CD14-positive monocyte (primary cell): ENCODE measurements around the gene LKAAEAR1. TPM values are rescaled to one million over a fixed set of nuclear protein-coding genes. Genes with fewer than 3 reads are reported as not detected.

Experiments used
- DNase-seq, 3 donors: peaks; one replicate each; pipeline ENCODE4 v3.0.0-alpha.2; 2011 to 2022
- H2AFZ ChIP-seq: 2 replicates; pipeline ENCODE4 v1.6.0; 2012; ENCODE audit warnings: mild to moderate bottlenecking, low read depth, low read length, inconsistent platforms; ENCODE audit not compliant: insufficient read depth, poor library complexity, severe bottlenecking
- H3K27ac ChIP-seq, 2 donors: 1 replicate in 1 of 2; 2 replicates in 1 of 2; pipeline ENCODE4 v1.5.1; 2012 to 2013; ENCODE audit warnings: low read length in 2 of 2, control low read depth in 1 of 2, inconsistent platforms in 1 of 2, low read depth in 1 of 2, mild to moderate bottlenecking in 1 of 2
- H3K27me3 ChIP-seq, 2 donors: one replicate each; pipeline versions ENCODE4 v1.6.0 to v1.6.1; 2011 to 2013; ENCODE audit warnings: low read length in 2 of 2; ENCODE audit not compliant: control insufficient read depth in 2 of 2, insufficient read depth in 2 of 2
- H3K36me3 ChIP-seq, 2 donors: replicated peaks in 1 of 2; 1 replicate in 1 of 2; 2 replicates in 1 of 2; pipeline versions ENCODE4 v1.5.1 to v1.6.1; 2012 to 2013; ENCODE audit warnings: low read length in 2 of 2, control low read depth in 1 of 2, inconsistent platforms in 1 of 2, mild to moderate bottlenecking in 1 of 2; ENCODE audit not compliant: insufficient read depth in 2 of 2, control insufficient read depth in 1 of 2
- H3K4me1 ChIP-seq, 2 donors: 1 replicate in 1 of 2; 2 replicates in 1 of 2; pipeline versions ENCODE4 v1.5.1 to v1.6.1; 2012 to 2013; ENCODE audit warnings: low read length in 2 of 2, control low read depth in 1 of 2, inconsistent platforms in 1 of 2, mild to moderate bottlenecking in 1 of 2, moderate library complexity in 1 of 2; ENCODE audit not compliant: insufficient read depth in 2 of 2, control insufficient read depth in 1 of 2
- H3K4me2 ChIP-seq: replicated peaks from 2 replicates; pipeline ENCODE3; 2012; ENCODE audit warnings: low read length, moderate library complexity, mild to moderate bottlenecking; ENCODE audit not compliant: poor library complexity, severe bottlenecking; ENCODE audit errors: extremely low read depth
- H3K4me3 ChIP-seq, 3 experiments: fragments of 200-600 bp in 1 of 3; sonication (generic) in 1 of 3; replicated peaks in 1 of 3; 1 replicate in 2 of 3; 2 replicates in 1 of 3; pipeline ENCODE4 v1.5.1; 2011 to 2013; ENCODE audit warnings: low read length in 3 of 3, mild to moderate bottlenecking in 3 of 3, control low read depth in 2 of 3, low read depth in 2 of 3, inconsistent platforms in 1 of 3, moderate library complexity in 1 of 3
- H3K79me2 ChIP-seq: 2 replicates; pipeline ENCODE4 v1.6.0; 2012; ENCODE audit warnings: mild to moderate bottlenecking, control low read depth, inconsistent platforms, low read length, moderate library complexity; ENCODE audit not compliant: insufficient read depth
- H3K9ac ChIP-seq: 2 replicates; pipeline ENCODE4 v1.6.0; 2017; ENCODE audit warnings: low read length, mild to moderate bottlenecking; ENCODE audit not compliant: insufficient read depth, poor library complexity, severe bottlenecking
- H3K9me3 ChIP-seq, 2 donors: replicated peaks in 1 of 2; 1 replicate in 1 of 2; 2 replicates in 1 of 2; pipeline versions ENCODE4 v1.5.1 to v1.6.1; 2012 to 2013; ENCODE audit warnings: low read length in 2 of 2, control low read depth in 1 of 2; ENCODE audit not compliant: control insufficient read depth in 1 of 2, insufficient read depth in 1 of 2
- H4K20me1 ChIP-seq: 2 replicates; pipeline ENCODE4 v1.6.0; 2012; ENCODE audit warnings: mild to moderate bottlenecking, low read length, control low read depth, moderate library complexity; ENCODE audit not compliant: insufficient read depth
- H3K27ac Mint-ChIP-seq, 7 donors: one replicate each; pipeline ENCODE4 v1.8.0; 2020; ENCODE audit warnings: mild to moderate bottlenecking in 7 of 7, mixed read lengths in 7 of 7, moderate library complexity in 6 of 7, inconsistent platforms in 2 of 7
- H3K27me3 Mint-ChIP-seq, 3 donors: one replicate each; pipeline ENCODE4 v1.8.0; 2021 to 2022; ENCODE audit warnings: low read depth in 3 of 3, mild to moderate bottlenecking in 3 of 3, mixed read lengths in 3 of 3, moderate library complexity in 3 of 3, inconsistent platforms in 1 of 3
- H3K36me3 Mint-ChIP-seq, 2 donors: one replicate each; pipeline ENCODE4 v1.8.0; 2020; ENCODE audit warnings: mixed read lengths in 2 of 2, inconsistent platforms in 1 of 2, mild to moderate bottlenecking in 1 of 2
- H3K4me1 Mint-ChIP-seq: one replicate; pipeline ENCODE4 v1.8.0; 2020; ENCODE audit warnings: mild to moderate bottlenecking, mixed read lengths
- H3K4me3 Mint-ChIP-seq, 2 donors: one replicate each; pipeline ENCODE4 v1.8.0; 2020; ENCODE audit warnings: mild to moderate bottlenecking in 2 of 2, mixed read lengths in 2 of 2, moderate library complexity in 1 of 2
- H3K9me3 Mint-ChIP-seq, 7 donors: one replicate each; pipeline ENCODE4 v1.8.0; 2020 to 2022; ENCODE audit warnings: mixed read lengths in 7 of 7, mild to moderate bottlenecking in 6 of 7, moderate library complexity in 6 of 7, inconsistent platforms in 2 of 7
- WGBS: methylation state at CpG from one replicate; pipeline ENCODE4 v1.1.5; 2013; ENCODE audit warnings: missing lambda C conversion rate; ENCODE audit not compliant: insufficient coverage; 5-methylcytosine and 5-hydroxymethylcytosine counted together
- intact Hi-C, 2 donors: fragments of 100-400 bp; cut with micrococcal nuclease; formaldehyde crosslinking; loops; one replicate each; pipeline versions ENCODE4 v1.15.0 to v1.15.1; 2023
- polyA plus RNA-seq, 3 donors: library from polyadenylated mRNA; depleted of rRNA in 1 of 3; unstranded in 2 of 3; stranded (reverse) in 1 of 3; fragments of 300-500 nt in 2 of 3; fragments of >200 nt in 1 of 3; fragmentation: Illumina TruSeq in 2 of 3; gene quantifications; 1 replicate in 2 of 3; 2 replicates in 1 of 3; pipeline ENCODE4 v1.2.3, GENCODE V29; 2012 to 2021
- TF ChIP-seq, protein P1 (sequence below): fragments of 200-600 bp; IDR thresholded peaks from one replicate; pipeline ENCODE4 v1.8.0; 2022; ENCODE audit warnings: antibody characterized with exemption, mild to moderate bottlenecking

LKAAEAR1 gene
- polyA plus RNA-seq, 3 donors = 0.61 to 0.86 (median 0.64) TPM

DNA sequence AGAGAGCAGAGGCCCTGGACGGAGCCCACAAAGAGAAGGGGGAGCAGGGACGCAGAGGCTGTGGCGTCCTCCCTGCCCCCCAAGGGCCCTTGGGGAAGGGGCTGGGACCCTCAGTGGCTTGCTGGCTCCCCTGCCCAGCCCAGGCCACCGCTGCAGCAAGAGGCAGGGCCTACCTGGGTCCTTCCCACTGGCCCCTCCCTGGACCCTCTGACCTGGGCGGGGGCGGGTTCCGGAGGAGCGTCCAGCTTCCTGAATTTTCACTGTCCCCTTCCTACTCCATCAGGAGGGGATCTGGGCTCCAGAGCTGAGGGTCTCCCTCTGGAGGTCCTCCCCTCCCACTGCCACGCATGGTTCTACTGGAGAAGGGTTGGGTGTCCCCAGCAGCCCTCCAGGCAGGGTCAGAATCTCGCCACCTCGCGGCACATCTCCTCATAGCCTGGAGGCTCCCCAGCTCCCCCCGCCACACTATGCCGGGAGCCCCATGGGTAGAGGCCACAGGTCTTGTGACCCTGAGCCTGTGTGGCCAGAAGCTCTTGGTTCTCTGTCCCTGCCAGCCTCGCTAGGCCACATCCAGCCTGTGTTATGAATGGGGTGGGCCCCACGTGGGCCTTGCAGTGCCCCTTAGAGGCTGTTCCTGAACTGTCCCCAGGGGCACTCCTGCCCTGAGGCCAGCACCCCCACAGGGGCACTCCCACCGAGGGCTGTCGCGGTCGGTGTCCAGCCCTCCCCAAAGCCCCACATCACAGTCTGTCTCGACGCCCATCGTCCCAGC, 33.8 kb downstream of the LKAAEAR1 start:
- H4K20me1 ChIP-seq = no peaks in the 10 kb centered on the region
- no peak overlapping the region for H2AFZ ChIP-seq
- H3K27me3 ChIP-seq = peaks cover 17 to 59% of the 10 kb centered on the region in 2 donors
- peaks cover 11% of the 10 kb centered on the region for H3K4me1 Mint-ChIP-seq
- H3K79me2 ChIP-seq = no peaks in the 10 kb centered on the region
- no peaks in the 10 kb centered on the region for H3K36me3 ChIP-seq
- H3K27ac Mint-ChIP-seq = no peak overlapping the region
- intact Hi-C loops = no loop called here
- TF ChIP-seq, protein P1, sequence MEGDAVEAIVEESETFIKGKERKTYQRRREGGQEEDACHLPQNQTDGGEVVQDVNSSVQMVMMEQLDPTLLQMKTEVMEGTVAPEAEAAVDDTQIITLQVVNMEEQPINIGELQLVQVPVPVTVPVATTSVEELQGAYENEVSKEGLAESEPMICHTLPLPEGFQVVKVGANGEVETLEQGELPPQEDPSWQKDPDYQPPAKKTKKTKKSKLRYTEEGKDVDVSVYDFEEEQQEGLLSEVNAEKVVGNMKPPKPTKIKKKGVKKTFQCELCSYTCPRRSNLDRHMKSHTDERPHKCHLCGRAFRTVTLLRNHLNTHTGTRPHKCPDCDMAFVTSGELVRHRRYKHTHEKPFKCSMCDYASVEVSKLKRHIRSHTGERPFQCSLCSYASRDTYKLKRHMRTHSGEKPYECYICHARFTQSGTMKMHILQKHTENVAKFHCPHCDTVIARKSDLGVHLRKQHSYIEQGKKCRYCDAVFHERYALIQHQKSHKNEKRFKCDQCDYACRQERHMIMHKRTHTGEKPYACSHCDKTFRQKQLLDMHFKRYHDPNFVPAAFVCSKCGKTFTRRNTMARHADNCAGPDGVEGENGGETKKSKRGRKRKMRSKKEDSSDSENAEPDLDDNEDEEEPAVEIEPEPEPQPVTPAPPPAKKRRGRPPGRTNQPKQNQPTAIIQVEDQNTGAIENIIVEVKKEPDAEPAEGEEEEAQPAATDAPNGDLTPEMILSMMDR = no peak
- peaks cover 61 to 85% (median 63%) of the 10 kb centered on the region in 3 donors for H3K27me3 Mint-ChIP-seq
- H3K9ac ChIP-seq = no peak overlapping the region
- H3K4me3 ChIP-seq = no peak overlapping the region
- WGBS = 51% methylated on average over 13 of the region's 23 CpGs
- H3K4me2 ChIP-seq = no peak overlapping the region
- no peak for DNase-seq
- peaks cover 10 to 13% of the 10 kb centered on the region in 2 donors for H3K4me1 ChIP-seq
- no peak overlapping the region for H3K27ac ChIP-seq
- peaks cover 0 to 3% of the 10 kb centered on the region in 2 donors for H3K36me3 Mint-ChIP-seq
- H3K9me3 Mint-ChIP-seq = peaks cover 0 to 7% (median 1%) of the 10 kb centered on the region in 7 donors
- H3K4me3 Mint-ChIP-seq = peak overlapping the region in 1 of 2 donors; percentile 65
- H3K9me3 ChIP-seq = peaks cover 0 to 14% of the 10 kb centered on the region in 2 donors

DNA sequence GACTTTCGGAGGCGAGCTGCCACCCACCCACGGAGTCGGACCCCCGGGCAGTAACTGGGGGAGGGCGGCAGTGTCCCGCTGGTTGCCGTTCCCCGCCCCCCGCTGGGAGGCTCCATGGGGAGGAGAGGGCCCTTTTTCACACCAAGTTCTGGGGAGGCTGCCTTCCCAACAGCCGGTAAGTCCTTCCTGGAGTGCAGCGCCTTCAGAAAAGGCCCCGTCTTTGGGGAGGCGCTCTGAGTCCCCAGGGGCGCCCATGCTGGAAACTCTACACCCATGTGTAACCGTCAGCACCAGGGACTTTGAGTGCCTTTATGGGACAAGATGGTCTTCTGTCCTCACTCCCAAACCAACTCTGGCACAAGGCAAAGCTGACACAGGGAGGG, 34.3 kb downstream of the LKAAEAR1 start:
- Mint-ChIP-seq H3K27me3 (peaks cover 61 to 85% (median 64%) of the 10 kb centered on the region in 3 donors), H3K27ac (no peak overlapping the region), H3K9me3 (peaks cover 0 to 7% (median 1%) of the 10 kb centered on the region in 7 donors), H3K4me1 (peaks cover 11% of the 10 kb centered on the region), H3K4me3 (peak overlapping the region in 1 of 2 donors; percentile 46), H3K36me3 (peaks cover 0 to 3% of the 10 kb centered on the region in 2 donors)
- Histone ChIP-seq H3K79me2 (no peaks in the 10 kb centered on the region), H3K27me3 (peaks cover 17 to 61% of the 10 kb centered on the region in 2 donors), H3K9me3 (peaks cover 0 to 14% of the 10 kb centered on the region in 2 donors), H3K4me3 (no peak overlapping the region), H3K36me3 (no peaks in the 10 kb centered on the region), H3K4me2 (peak overlapping the region; percentile 7), H4K20me1 (no peaks in the 10 kb centered on the region), H3K4me1 (peaks cover 10 to 13% of the 10 kb centered on the region in 2 donors), H3K27ac (no peak overlapping the region), H2AFZ (no peak overlapping the region), H3K9ac (no peak overlapping the region)
- DNase-seq = no peak
- TF ChIP-seq, protein P1 = no peak
- 12% methylated on average over 10 of the region's 16 CpGs for WGBS
- intact Hi-C loops = no loop called here
